K562 (cell line): ENCODE measurements around the gene LSM4. TPM values are rescaled to one million over a fixed set of nuclear protein-coding genes. Genes with fewer than 3 reads are reported as not detected.
A peak's percentile ranks its signal among the peaks of the same experiment; 100 is the strongest.

Experiments used
- ARHGAP35 ChIP-seq: fragments of 450-650 bp; IDR thresholded peaks from 2 replicates; pipeline ENCODE4 v1.6.1; 2018; ENCODE audit not compliant: partially characterized antibody
- CBX3 ChIP-seq, 2 experiments: IDR thresholded peaks; 1 replicate in 1 of 2; 2 replicates in 1 of 2; pipeline ENCODE4 v1.6.1; 2012; ENCODE audit warnings: inconsistent platforms in 2 of 2, low read length in 2 of 2, borderline replicate concordance in 1 of 2, control low read depth in 1 of 2
- FOS ChIP-seq: IDR thresholded peaks from 3 replicates; pipeline ENCODE4 v1.6.1; 2011; ENCODE audit not compliant: insufficient read length; ENCODE audit errors: extremely low read depth
- GTF3C2 ChIP-seq: IDR thresholded peaks from 3 replicates; pipeline ENCODE4 v1.6.1; 2011; ENCODE audit warnings: borderline replicate concordance, mild to moderate bottlenecking, moderate library complexity; ENCODE audit not compliant: insufficient read length; ENCODE audit errors: extremely low read depth
- ILK ChIP-seq: fragments of 450-650 bp; IDR thresholded peaks from 2 replicates; pipeline ENCODE4 v1.6.1; 2016; ENCODE audit warnings: missing genetic modification characterization, low read depth, mild to moderate bottlenecking, missing compliant biosample characterization, moderate library complexity, borderline replicate concordance
- JUND ChIP-seq, 2 experiments: IDR thresholded peaks; 2 replicates in 1 of 2; 3 replicates in 1 of 2; pipeline ENCODE4 v1.6.1; 2011; ENCODE audit warnings: borderline replicate concordance in 2 of 2, low read depth in 2 of 2, low read length in 2 of 2, improper control_type of control experiment in 1 of 2, missing biosample characterization in 1 of 2, missing genetic modification characterization in 1 of 2, missing genetic modification reagents in 1 of 2
- NFE2 ChIP-seq: IDR thresholded peaks from 2 replicates; pipeline ENCODE4 v1.6.1; 2014; ENCODE audit warnings: antibody characterized with exemption, low read depth
- NRF1 ChIP-seq, 2 experiments: fragments of 450-650 bp; IDR thresholded peaks in 1 of 2; conservative IDR thresholded peaks in 1 of 2; 2 replicates each; pipeline ENCODE4 v1.6.1; 2014; ENCODE audit warnings: mild to moderate bottlenecking in 2 of 2
- RBM14 ChIP-seq: fragments of 200-400 bp; formaldehyde crosslinking; IDR thresholded peaks from 2 replicates; pipeline ENCODE4 v1.6.1; 2018; ENCODE audit warnings: low read depth, mild to moderate bottlenecking, low read length, moderate library complexity, borderline replicate concordance; ENCODE audit not compliant: insufficient read depth
- RBM17 ChIP-seq: fragments of 200-400 bp; formaldehyde crosslinking; IDR thresholded peaks from 2 replicates; pipeline ENCODE4 v1.6.1; 2017; ENCODE audit warnings: low read depth, mild to moderate bottlenecking, low read length, borderline replicate concordance
- STAT5A ChIP-seq: IDR thresholded peaks from 2 replicates; pipeline ENCODE4 v1.6.1; 2012; ENCODE audit warnings: low read length, inconsistent platforms, borderline replicate concordance
- ZNF445 ChIP-seq: fragments of 250-450 bp; sonication (Bioruptor Pico); IDR thresholded peaks from 2 replicates; pipeline ENCODE4 v1.4.0; 2020; ENCODE audit warnings: low read depth, mild to moderate bottlenecking, moderate library complexity
- ZNF57 ChIP-seq: fragments of 450-650 bp; formaldehyde crosslinking; IDR thresholded peaks from 2 replicates; pipeline ENCODE4 v1.4.0; 2020; ENCODE audit warnings: mild to moderate bottlenecking, moderate library complexity
- ZSCAN32 ChIP-seq: fragments of 450-650 bp; formaldehyde crosslinking; IDR thresholded peaks from 2 replicates; pipeline ENCODE4 v1.4.0; 2020; ENCODE audit warnings: mild to moderate bottlenecking, moderate library complexity
- polyA plus RNA-seq, 8 experiments: library from polyadenylated mRNA; depleted of rRNA in 4 of 8; stranded (reverse) in 5 of 8; unstranded in 3 of 8; fragments of >200 nt; fragmentation: Nextera tagmentation in 2 of 8; fragmentation: Illumina TruSeq in 1 of 8; extraction: Ambion mirVana in 2 of 8; extraction: Trizol in 1 of 8; gene quantifications; 2 replicates each; pipeline versions ENCODE4 v1.2.1 to v1.2.3, GENCODE V29; 2011 to 2014; ENCODE audit warnings: inconsistent platforms in 1 of 8, missing spikeins in 1 of 8
- total RNA-seq, 7 experiments: library from RNA; depleted of rRNA in 6 of 7; stranded (reverse); fragments of >200 nt in 6 of 7; fragmentation: Illumina TruSeq in 2 of 7; extraction: Trizol in 2 of 7; gene quantifications; 2 replicates each; pipeline versions ENCODE4 v1.2.1 to v1.2.3, GENCODE V29; 2011 to 2021; ENCODE audit warnings: low replicate concordance in 1 of 7
- TF ChIP-seq, protein P1 (sequence below): sonication (generic); formaldehyde crosslinking; IDR thresholded peaks from 2 replicates; pipeline ENCODE4 v1.8.0; 2022; ENCODE audit warnings: missing genetic modification reagents, mild to moderate bottlenecking, moderate library complexity, borderline replicate concordance
- TF ChIP-seq, protein P2 (sequence below): sonication (generic); formaldehyde crosslinking; IDR thresholded peaks from 2 replicates; pipeline ENCODE4 v1.8.0; 2022; ENCODE audit warnings: mild to moderate bottlenecking, missing genetic modification reagents
- TF ChIP-seq, protein P3 (sequence below): fragments of 450-650 bp; IDR thresholded peaks from 2 replicates; pipeline ENCODE4 v1.6.1; 2017; ENCODE audit warnings: antibody characterized with exemption

The LSM4 gene
- total and polyA plus RNA-seq, 9 of the 15 experiments (the other 6 are each of a cell fraction or from before 2014, with no cell fraction given) = 11.9 to 763 (median 202) TPM

DNA sequence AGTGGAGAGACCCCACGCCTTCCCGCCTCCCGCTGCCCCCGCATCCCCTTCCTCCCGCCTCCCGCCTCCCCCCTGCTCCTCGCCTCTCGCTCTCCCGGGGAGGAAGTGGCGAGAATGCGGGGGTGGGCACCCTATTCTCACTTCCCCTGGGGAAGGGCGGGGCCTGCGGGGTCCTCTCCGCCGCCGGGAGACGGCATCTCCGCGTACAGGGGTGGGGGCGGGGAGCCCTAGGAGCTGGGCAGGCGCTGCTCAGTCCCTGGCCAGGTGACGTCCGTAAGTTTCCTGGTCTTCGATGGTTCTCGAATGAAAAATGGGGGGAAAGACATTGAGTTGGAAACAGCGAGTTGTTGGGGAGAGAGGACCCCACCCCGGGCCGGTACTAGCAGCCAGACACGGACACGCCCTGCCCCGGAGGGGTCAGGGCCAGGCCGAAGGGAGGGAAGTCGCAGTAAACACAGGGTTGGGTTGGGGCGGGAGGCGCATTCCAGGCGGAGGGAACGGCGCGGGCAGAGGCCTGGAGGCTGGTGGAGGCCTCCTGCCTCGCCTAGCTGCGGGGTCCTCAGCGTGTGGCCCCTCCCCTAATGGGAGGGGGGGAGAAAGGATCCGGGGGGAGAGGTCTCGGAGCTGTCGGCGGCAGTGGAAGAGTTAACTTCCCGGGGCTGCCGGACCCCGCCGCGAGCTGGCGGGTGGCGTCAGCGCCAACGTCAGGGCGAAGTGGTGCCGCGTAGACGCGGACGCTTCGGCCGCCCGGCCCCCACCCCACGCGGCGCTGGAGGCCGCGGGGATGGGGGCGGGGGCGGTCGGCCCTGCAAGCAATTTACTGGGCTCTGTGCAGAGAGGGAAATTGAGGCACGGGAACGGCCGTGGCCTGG lies 31.1 kb downstream of the LSM4 start (continued):
- TF ChIP-seq, protein P1, sequence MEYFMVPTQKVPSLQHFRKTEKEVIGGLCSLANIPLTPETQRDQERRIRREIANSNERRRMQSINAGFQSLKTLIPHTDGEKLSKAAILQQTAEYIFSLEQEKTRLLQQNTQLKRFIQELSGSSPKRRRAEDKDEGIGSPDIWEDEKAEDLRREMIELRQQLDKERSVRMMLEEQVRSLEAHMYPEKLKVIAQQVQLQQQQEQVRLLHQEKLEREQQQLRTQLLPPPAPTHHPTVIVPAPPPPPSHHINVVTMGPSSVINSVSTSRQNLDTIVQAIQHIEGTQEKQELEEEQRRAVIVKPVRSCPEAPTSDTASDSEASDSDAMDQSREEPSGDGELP = peak; percentile 80
- TF ChIP-seq NFE2 (no peak), JUND (IDR thresholded peaks at IDR 0.05; ENCODE audit: borderline replicate concordance, low read depth, low read length) (peak; percentile 26), JUND (tag; IDR thresholded peaks at IDR 0.05; ENCODE audit: borderline replicate concordance, low read depth, low read length) (no peak), GTF3C2 (no peak), ZNF445 (CRISPR knock-in tag) (no peak), CBX3 (IDR thresholded peaks at IDR 0.05; ENCODE audit: borderline replicate concordance in 1 of 2, low read length in 2 of 2) (0 out of 3 replicates have a peak, but pooled peaks of 1 of the 2 experiments have one; percentile 23), RBM14 (peak; percentile 87; the same call in 1 of the 2 replicates), STAT5A (no peak), ILK (tag) (no peak), ZSCAN32 (CRISPR knock-in tag) (no peak), FOS (no peak), NRF1 (conservative IDR thresholded peaks at IDR 0.05 in 1 of 2, IDR thresholded peaks at IDR 0.05 in 1 of 2) (peak; percentile 82 to 84), RBM17 (no peak), ZNF57 (CRISPR knock-in tag) (no peak), ARHGAP35 (no peak)
- TF ChIP-seq, protein P2, sequence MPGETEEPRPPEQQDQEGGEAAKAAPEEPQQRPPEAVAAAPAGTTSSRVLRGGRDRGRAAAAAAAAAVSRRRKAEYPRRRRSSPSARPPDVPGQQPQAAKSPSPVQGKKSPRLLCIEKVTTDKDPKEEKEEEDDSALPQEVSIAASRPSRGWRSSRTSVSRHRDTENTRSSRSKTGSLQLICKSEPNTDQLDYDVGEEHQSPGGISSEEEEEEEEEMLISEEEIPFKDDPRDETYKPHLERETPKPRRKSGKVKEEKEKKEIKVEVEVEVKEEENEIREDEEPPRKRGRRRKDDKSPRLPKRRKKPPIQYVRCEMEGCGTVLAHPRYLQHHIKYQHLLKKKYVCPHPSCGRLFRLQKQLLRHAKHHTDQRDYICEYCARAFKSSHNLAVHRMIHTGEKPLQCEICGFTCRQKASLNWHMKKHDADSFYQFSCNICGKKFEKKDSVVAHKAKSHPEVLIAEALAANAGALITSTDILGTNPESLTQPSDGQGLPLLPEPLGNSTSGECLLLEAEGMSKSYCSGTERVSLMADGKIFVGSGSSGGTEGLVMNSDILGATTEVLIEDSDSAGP (CRISPR knock-in tag) = 0 out of 2 replicates have a peak, but pooled peaks have one; percentile 19
- TF ChIP-seq, protein P3, sequence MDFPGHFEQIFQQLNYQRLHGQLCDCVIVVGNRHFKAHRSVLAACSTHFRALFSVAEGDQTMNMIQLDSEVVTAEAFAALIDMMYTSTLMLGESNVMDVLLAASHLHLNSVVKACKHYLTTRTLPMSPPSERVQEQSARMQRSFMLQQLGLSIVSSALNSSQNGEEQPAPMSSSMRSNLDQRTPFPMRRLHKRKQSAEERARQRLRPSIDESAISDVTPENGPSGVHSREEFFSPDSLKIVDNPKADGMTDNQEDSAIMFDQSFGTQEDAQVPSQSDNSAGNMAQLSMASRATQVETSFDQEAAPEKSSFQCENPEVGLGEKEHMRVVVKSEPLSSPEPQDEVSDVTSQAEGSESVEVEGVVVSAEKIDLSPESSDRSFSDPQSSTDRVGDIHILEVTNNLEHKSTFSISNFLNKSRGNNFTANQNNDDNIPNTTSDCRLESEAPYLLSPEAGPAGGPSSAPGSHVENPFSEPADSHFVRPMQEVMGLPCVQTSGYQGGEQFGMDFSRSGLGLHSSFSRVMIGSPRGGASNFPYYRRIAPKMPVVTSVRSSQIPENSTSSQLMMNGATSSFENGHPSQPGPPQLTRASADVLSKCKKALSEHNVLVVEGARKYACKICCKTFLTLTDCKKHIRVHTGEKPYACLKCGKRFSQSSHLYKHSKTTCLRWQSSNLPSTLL = peak; percentile 56; the same call in 1 of the 2 replicates
